HG02588 (cell line): ENCODE data around the gene GTPBP10.

Experiments used
- ATAC-seq: cut with Tn5 transposase; IDR thresholded peaks from one replicate; pipeline ENCODE4 v1.9.1; 2021; ENCODE audit warnings: mild to moderate bottlenecking, moderate library complexity; ENCODE audit not compliant: unreplicated experiment

The GTPBP10 gene

DNA sequence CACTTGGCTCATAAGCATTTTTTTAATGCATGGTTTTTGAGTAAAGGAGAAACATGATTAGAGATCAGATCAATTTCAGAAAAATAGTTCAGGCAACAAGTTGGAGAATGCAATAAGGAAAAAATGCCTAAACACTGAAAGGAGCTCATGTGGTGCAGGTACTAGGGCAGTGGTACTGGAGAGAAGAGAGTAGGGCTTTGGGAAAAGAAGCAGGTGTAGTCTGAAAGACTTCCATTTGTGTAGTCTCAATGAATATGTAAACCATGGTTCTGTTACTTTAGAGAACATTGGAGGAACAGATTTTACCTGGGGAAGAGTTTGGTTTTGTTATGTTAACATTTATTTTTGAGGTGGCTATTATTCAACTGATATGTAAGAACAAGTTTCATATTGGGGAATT is 5.5 kb downstream of the GTPBP10 start:
- ATAC-seq = no peak

DNA sequence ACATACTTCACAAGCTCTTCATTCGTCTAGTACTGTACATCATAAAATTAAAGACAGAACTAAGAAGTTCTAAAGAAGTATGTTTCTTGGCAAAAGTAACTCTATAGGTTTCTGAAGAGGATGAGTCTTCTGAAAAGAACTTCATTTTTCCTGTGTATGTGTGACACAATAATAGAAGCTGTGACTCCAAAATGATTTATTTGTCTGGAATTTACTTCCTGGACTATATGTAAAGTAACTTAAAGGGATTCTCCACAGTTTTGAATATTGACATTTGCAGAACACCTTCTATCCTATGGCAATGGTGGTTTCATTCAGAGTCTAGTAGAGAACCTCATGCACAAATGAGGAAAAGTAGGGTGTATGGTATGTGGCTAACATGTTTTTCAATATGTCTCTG is 36.9 kb downstream of the GTPBP10 start:
- ATAC-seq = no peak

DNA sequence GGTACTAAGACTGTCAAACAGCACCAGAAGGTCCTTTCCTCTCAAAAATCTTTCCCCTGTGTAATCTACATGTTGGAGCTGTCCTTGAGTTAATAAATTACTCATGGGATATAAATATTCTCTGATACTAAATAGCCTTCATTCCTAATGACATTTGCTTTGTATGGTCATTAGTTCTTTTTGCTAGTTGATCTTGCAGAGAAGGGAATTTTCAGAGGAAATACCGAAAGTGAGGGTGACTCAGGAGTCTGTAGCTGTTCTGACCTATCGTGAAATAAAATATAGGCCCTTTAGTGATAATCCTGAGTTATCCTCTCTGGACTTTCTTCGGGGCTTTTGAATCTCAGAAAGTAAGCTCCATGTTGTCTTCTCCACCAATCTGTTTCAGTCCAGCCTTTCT is 37.3 kb downstream of the GTPBP10 start:
- no peak for ATAC-seq

DNA sequence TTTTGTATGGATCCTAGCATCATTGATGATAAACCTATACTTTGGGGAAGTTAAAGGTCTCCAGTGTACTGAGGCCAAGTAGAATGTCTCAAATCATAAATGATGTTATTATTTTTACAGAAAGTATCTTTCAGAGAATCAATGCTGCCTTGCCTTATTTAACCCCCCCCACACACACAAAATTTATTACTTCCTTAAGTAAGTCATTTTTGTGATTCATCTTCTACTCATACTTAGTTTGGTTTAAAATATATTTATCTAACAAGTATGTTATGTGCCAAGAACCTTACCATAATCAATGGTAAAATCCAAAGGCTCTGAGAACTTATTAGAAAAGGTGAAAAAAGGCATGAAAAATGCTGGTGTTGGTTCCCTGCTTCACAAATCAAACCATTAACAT is 37.9 kb downstream of the GTPBP10 start:
- ATAC-seq = no peak

DNA sequence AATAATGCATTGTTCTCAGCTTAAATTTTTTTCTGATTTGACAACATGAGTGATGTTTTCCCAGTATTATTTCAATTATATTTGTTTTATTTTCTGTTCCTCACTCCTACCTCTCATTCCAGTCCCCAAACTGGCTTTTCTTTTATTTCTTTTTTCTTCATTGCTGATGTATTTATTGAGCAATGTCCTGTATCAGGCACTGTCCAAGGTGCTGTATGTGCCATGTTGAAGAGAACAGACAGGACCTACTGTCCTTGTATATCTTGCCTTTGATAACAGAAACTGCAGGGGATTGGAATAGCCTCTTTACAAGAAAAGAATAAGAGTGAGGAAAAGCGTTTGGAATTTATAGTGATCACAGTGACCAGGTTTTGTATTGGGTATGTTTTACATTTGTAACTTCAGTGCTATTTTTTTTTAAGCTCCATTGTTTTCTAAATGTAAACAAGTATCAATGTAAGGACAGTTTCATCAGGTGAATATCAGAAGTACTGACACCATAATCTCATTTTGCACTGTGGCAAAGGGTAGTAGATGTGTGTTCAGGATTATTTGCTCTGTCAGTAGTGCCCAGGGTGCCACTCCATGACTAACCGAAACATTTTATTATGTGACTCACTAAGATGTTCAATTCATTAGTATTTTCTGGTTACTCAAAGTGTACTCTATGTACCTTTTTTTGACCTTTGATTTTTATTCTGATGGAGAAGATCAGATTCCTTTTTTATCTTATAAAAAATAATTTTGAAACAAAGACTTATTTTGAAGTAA is 41.1 kb downstream of the GTPBP10 start:
- ATAC-seq = no peak

DNA sequence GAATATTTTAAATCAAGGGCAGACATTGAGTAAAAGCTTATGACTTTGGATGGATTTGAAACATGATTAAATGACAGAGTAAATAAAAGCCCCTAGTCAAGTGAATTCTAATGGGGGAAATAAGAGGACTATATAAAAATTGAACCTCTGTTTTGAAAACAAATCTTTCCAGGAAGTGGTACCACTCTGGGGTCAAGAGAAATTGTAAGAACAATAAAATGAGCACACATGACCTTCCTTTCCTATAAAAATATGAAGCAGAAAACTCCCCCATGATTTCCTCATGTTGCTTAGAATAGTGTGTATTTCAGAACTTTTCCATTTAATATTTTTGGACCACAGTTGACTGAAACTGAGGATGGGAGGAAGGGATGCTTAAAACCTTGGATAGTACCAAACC is 44.4 kb downstream of the GTPBP10 start:
- ATAC-seq = no peak

DNA sequence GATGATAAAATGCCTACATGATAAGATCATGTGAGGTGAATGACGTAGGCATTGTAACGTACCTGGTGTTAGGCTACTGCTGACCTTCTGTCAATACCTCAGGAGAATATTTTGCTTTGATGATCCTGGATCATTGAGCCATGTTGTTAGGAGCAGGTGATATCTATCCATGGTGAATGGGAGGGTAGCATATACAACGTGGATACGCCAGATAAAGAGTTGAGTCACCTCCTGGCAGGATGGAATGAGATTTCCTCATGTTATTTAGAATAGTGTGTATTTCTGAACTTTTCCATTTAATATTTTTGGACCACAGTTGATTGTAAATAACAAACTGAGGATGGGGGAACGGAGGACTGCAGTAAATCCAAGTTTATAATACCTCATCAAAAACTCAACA is 45.0 kb downstream of the GTPBP10 start:
- ATAC-seq = no peak

DNA sequence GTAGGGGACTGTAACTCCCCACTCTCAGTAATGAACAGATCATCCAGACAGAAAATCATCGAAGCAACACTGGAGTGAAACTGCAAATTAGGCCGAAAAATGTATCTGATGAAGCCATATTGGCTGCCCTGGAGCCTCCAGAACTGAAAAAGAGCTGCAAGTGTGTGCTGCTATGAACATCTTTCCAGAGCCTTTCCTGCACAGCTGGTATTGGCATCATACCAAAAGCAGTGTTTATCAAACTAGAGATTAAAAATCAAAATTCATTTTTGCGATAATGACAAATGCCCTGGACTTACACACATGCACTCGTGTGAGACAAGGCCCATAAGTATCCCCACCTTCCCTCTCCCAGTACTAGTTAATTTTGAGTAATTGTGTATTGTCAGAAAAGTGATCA is 49.9 kb downstream of the GTPBP10 start:
- ATAC-seq = no peak

DNA sequence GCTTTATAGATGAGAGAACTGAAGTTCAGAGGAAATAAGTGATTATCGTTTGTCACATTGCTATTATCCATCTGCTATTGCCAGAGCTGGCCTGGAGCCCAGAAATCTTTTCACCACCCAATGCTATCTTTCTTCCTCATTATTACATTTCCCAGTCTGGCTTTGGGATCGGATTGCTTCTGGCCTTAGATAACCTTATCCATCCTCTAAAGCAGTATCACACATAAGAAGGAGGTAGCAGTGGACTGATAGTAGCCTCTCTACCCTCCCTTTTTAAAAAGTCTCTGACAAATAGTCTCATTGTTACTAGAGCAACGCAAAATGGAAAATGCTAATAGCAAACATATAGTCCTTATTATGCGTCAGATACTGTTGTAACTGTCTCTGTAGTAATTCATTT is 55.5 kb downstream of the GTPBP10 start:
- ATAC-seq = no peak

DNA sequence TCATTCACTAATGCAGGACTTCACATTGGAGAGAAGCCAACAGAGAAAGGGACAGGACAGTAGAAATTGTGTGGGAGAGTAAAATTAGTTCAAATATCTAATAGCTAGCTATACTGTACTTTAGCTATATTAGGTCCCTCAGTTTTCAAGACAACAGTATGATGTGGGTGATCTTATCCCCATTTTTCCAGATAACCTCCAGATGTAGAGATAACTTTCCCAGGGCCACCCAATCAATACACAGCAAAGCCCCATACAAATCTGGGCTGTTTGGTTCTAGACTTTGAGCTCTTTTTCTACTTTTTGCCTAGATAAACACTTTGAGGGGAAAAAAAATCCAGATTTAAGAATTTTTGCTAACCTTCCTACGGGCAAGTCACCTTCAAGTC is 56.3 kb downstream of the GTPBP10 start:
- no peak for ATAC-seq

DNA sequence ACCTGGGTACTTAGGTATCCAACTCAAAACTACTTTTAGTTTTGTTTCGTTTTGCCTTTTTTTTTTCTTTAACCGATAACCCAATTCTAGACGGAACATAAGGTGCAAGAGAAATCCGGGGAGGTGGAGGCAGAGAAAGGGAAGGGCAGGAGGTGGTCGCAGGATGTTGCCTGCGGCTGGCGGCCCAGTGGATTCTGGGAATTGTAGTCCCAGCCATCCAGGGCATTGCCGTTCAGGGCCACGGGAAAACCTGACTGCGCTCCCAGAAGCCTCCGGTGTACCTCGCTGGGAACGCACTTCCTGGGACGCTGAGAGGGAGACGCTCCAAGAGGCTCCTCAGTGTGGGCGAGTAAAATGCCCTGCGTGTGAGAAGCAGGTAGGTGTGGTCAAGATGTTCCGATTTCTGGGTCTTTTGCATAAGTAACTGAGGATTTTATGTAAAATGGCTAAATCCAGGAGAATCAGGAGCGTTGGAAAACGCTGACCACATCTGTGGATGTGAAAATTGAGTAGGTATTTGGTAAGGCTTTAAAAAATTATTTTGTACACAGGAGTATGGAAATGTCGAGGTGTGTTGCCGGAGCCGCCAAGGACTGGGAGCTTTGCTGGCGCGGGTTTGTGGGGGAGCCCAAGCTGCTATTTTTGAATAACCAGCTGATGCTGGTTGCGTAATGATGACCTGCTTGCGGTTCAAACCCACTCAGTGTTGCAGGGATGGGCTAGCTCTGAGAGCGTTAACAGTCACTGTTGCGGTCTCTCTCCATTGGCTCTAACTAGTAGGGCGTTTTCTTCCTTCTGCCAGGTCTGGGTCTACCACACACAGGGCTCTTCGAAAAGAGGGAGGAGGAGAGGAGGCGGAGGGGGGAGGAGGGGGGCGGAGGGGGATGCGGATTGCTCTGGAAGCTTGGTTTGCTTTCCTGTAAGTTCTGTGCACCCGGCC is 56.9 kb downstream of the GTPBP10 start, which contains the start of gene CLDN12:
Gene CLDN12 (plus strand): TSS at position 288 of the 940 bp plus-strand sequence. CDS start 9,216 bp downstream, outside the sequence.
- ATAC-seq = peak; percentile 95

DNA sequence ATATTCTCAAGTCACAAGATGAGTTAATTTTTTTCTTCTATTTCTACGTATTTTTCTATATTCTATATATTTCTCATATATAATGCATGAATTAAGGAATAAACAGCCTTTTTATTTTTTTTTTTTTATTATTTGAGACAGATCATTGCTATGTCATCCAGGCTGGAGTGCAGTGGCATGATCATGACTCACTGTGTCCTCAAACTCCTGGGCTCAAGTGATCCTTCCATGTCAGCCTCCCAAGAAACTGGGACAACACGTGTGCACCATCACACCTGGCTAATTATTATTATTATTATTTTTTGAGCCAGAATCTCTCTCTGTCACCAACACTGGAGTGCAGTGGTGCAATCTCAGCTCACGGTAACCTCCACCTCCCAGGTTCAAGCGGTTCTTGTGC is 58.3 kb downstream of the GTPBP10 start:
- ATAC-seq = no peak

DNA sequence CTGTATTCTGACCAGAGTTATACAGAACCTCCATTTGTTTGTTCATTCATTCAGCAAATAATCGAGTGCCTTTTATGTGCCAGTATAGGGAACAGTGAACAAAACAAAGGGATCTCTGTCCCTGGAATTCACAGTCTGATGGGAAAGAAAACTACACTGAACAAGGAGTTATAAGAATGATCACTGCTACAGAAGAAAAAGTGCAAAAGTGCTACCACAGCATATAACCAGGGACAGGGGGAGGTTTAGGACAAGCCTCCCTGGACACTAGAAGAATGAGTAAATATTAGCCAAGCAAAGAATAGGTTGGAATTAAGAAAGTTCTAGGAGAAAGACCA is 60.9 kb downstream of the GTPBP10 start:
- no peak for ATAC-seq

DNA sequence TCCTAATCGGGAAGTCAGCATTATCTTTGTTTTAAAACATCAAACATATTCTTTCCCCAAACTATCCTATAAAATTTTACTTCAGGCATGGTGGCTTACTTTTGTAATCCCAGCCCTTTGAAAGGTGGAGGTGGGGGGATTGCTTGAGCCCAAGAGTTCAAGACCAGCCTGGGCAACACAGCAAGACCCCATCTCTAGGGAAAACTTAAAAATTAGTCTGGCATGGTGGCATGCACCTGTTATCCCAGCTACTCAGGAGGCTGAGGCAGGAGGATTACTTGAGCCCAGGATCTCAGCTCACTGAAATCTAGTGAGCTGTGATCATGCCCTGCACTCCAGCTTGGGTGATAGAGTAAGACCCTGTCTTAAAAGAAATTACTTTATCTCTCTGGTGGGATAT is 61.6 kb downstream of the GTPBP10 start:
- ATAC-seq = no peak

DNA sequence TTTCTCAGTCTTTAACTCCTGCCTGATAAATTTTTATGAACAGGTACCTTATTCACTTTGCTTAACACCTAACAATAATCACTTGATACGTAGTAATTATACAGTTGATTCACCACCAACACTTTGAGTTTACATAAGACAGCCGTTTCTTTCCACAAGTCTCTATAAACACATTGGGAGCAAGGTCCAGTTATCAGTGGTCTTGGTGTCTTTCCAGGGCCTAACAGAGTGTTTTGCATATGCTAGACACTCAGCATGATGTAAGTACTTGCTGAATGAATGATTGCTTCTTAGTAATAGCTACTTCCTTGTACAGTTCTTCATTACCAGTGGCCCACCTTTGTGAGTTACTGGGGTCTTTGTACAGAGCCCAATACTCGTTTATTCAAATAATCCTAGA is 63.2 kb downstream of the GTPBP10 start:
- ATAC-seq = no peak

DNA sequence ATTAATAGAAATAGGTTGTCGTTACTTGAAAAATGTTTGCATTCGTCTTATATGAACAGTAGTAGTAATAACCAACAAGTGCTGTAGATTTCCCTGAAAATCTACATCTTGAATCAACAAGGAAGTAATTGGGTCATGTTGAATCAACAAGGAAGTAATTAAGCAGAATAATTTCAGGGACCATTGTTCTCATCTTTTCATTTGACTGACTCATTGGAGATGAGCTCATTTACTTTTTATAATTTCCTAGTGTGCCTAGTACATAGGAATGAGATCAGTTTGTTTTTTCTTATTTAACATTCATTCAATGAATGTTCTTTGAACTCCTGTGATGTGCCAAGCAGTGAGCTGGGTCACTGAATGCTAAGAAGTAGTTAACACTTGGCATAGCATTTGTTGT is 65.0 kb downstream of the GTPBP10 start:
- ATAC-seq = no peak

DNA sequence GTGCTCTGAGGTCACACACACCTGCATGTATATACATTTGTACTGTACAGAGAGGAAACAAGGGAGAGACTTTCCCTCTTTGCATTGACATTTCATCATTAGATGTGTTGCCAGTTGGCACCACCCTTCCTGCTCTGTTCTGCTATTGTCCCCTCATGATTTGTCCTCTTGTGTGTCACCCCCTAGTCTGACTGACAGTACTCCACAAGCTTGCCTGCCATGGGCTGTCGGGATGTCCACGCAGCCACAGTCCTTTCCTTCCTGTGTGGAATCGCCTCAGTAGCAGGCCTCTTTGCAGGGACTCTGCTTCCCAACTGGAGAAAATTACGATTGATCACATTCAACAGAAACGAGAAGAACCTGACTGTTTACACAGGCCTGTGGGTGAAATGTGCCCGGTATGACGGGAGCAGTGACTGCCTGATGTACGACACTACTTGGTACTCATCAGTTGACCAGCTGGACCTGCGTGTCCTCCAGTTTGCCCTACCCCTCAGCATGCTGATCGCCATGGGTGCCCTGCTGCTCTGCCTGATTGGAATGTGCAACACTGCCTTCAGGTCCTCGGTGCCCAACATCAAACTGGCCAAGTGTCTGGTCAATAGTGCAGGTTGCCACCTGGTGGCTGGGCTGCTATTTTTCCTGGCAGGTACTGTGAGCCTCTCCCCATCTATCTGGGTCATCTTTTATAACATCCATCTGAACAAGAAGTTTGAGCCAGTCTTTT is 66.1 kb downstream of the GTPBP10 start:
- peak; percentile 58 for ATAC-seq

DNA sequence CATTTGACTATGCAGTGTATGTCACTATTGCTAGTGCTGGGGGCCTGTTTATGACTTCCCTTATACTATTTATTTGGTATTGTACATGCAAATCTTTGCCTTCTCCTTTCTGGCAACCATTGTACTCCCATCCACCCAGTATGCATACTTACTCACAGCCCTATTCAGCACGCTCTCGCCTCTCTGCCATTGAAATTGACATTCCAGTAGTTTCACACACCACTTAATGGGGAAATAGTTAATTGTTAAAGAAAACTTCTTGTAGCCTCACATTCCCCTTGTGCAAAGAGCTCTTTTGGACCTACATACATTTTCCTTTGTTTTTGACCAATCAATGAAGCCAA is 66.6 kb downstream of the GTPBP10 start:
- ATAC-seq = no peak

DNA sequence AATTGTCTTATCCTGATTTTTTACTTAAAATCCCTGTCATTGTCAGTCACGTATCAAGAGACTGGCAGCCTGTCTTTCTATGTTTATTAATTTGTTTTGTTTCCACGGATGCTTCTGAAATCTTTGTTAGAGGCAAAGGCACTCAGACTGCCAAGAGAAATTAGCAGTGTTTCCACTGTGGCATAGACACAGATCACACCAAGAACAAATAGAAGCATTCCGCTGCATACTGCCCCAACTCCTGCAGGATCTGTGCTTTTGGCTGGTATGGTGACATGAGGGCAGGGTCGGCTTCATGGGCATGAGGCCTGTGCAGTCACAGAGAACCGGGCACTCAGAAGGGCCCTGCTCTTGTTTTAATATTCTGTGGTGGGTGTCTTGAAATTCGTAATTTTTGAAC is 75.1 kb downstream of the GTPBP10 start:
- ATAC-seq = no peak

DNA sequence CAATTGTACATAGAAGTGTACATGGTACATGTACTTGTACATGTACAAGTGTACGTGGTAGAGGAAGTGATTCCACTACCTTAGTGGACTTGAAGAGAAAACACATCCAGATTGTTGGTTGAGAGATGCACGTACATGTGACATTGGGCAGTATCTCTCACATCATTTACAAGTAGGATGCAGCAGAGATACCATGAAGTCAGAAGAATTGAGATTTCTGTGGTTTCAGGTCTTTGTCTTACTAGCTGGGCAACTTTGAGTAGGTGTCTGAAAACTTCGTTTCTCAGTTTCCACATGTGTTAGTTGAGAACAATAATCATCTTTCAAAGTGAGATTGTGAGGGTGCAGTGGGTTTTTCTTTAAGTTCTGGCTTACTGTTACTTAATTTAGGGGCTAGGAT is 78.2 kb downstream of the GTPBP10 start:
- peak; percentile 88 for ATAC-seq

DNA sequence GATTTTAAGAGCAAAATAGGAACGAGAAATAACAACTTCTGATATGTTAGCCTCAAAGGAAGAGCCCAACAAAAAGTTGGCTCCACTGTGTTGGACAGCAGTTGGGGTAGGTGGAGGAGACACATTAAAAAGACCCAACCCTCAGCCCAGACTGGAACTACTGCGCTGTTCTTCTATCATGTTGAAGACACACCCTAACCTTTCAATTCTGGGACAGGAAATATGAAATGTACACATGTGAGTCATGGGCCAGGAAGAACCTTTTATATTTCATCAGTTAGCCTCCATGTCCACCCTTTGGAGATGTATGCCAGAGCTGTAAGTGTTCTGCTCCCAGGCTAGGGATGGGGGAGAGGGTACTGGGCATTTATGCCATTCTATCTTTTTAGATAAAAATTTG is 78.9 kb downstream of the GTPBP10 start:
- no peak for ATAC-seq
